Fibroblast of lung (primary cell): Measurements from ENCODE around the gene ASXL1. TPM values are rescaled to one million over a fixed set of nuclear protein-coding genes. Genes with fewer than 3 reads are reported as not detected.
"Not testable (repeated sequence)": the region's sequence is repeated elsewhere in the genome, so short reads cannot be mapped to it uniquely, and the experiment has no call there.

Experiments used
- DNase-seq, 2 donors: peaks; one replicate each; pipeline versions ENCODE4 v3.0.0 to v3.0.0-alpha.2; 2010; ENCODE audit warnings: low read depth in 2 of 2
- H2AFZ ChIP-seq: 2 replicates; pipeline ENCODE4 v1.5.1; 2012; ENCODE audit warnings: low read length, control low read depth, inconsistent platforms
- H3K27ac ChIP-seq: 2 replicates; pipeline ENCODE4 v1.5.1; 2011; ENCODE audit warnings: low read length, control low read depth; ENCODE audit not compliant: insufficient read depth
- H3K27me3 ChIP-seq: 2 replicates; pipeline ENCODE4 v1.5.1; 2011; ENCODE audit warnings: mild to moderate bottlenecking, low read length; ENCODE audit not compliant: control insufficient read depth, insufficient read depth
- H3K36me3 ChIP-seq: 2 replicates; pipeline ENCODE4 v1.5.1; 2011; ENCODE audit warnings: low read length; ENCODE audit not compliant: control insufficient read depth, insufficient read depth
- H3K4me1 ChIP-seq: 2 replicates; pipeline ENCODE4 v1.5.1; 2011; ENCODE audit warnings: low read length; ENCODE audit not compliant: control insufficient read depth, insufficient read depth; ENCODE audit errors: extremely low read depth
- H3K4me2 ChIP-seq: 2 replicates; pipeline ENCODE4 v1.5.1; 2011; ENCODE audit warnings: low read length, control low read depth; ENCODE audit not compliant: insufficient read depth; ENCODE audit errors: extremely low read depth
- H3K4me3 ChIP-seq, 4 experiments: fragments of 200-600 bp in 1 of 4; sonication (generic) in 1 of 4; replicated peaks in 1 of 4; 2 replicates each; pipeline ENCODE4 v1.5.1; 2011 to 2016; ENCODE audit warnings: low read length in 4 of 4, low read depth in 3 of 4, mild to moderate bottlenecking in 3 of 4, control low read depth in 2 of 4, inconsistent platforms in 1 of 4, mixed read lengths in 1 of 4; ENCODE audit not compliant: insufficient read depth in 1 of 4; ENCODE audit errors: control extremely low read depth in 1 of 4
- H3K79me2 ChIP-seq: 2 replicates; pipeline ENCODE4 v1.5.1; 2012; ENCODE audit warnings: mild to moderate bottlenecking, low read length, inconsistent platforms; ENCODE audit not compliant: control insufficient read depth, insufficient read depth
- H3K9ac ChIP-seq: 2 replicates; pipeline ENCODE4 v1.5.1; 2011; ENCODE audit warnings: mild to moderate bottlenecking, low read length, control low read depth; ENCODE audit not compliant: insufficient read depth
- H3K9me3 ChIP-seq: 2 replicates; pipeline ENCODE4 v1.5.1; 2012; ENCODE audit warnings: low read depth, low read length; ENCODE audit not compliant: control insufficient read depth, insufficient read depth
- H4K20me1 ChIP-seq: 2 replicates; pipeline ENCODE4 v1.5.1; 2011; ENCODE audit warnings: low read length; ENCODE audit not compliant: control insufficient read depth, insufficient read depth; ENCODE audit errors: extremely low read depth
- CTCF ChIP-seq, 2 donors: IDR thresholded peaks in 1 of 2; conservative IDR thresholded peaks in 1 of 2; 1 replicate in 1 of 2; 2 replicates in 1 of 2; pipeline ENCODE4 v1.5.1; 2011 to 2012; ENCODE audit warnings: low read length in 2 of 2, control low read depth in 1 of 2, inconsistent platforms in 1 of 2, low read depth in 1 of 2, mild to moderate bottlenecking in 1 of 2
- EZH2 ChIP-seq: IDR thresholded peaks from 2 replicates; pipeline ENCODE4 v1.5.1; 2012; ENCODE audit warnings: low read length, control low read depth, mild to moderate bottlenecking; ENCODE audit errors: missing control alignments
- polyA plus RNA-seq, 2 donors: library from polyadenylated mRNA; depleted of rRNA in 1 of 2; stranded (reverse) in 1 of 2; unstranded in 1 of 2; fragments of >200 nt; gene quantifications; 2 replicates each; pipeline ENCODE4 v1.2.1, GENCODE V29; 2011 to 2012; ENCODE audit warnings: missing spikeins in 1 of 2
- total RNA-seq: library from RNA; depleted of rRNA; stranded (reverse); fragments of >200 nt; gene quantifications from 2 replicates; pipeline ENCODE4 v1.2.1, GENCODE V29; 2014

Gene ASXL1
- total and polyA plus RNA-seq, 2 donors (not counting 1 experiment from before 2014, with no cell fraction given), result 38.0 to 41.1 TPM

DNA sequence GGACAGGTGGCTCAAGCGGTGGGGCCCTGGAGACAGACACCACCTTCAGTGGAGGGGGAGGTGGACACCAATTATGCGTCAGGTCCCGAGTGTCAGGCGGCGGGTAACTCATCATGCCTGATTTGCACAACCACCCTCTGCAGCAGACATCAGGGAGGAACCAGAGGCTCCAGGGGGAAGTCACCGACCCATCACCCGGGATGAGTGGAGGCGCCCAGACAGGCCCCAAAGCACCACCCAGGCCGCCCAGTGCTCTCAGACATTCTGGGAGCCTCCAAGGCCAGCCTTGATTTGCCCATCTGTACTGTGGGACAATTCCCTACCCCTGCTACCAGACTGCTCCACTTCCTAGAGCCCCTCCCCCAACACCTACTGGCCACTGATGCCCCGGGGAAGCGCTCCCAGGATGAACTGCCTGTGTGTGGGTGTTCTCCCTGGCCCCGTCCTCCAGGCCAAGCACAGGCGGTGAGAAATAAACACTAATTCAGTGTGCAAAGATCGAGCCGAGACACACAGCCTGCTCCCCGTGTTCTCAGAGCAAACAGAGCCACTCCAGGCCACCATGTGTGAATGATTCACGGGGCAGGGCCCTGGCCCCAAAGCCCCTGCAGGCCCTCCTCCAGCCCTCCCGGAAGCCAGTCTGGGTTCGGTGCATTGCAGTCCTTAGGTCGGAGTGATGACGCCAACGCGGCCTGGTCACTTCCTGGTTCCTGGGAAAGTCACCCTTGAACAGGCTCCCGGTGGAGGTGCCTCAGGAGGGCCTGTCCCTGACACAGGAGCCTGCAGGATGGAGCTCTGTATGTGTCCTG lies 107.2 kb downstream of the ASXL1 start:
- H2AFZ ChIP-seq, result no peak overlapping the region
- H3K79me2 ChIP-seq, result no peaks in the 10 kb centered on the region
- peaks cover 1% of the 10 kb centered on the region for H3K36me3 ChIP-seq
- H3K9ac ChIP-seq, result no peak overlapping the region
- H3K9me3 ChIP-seq, result no peaks in the 10 kb centered on the region
- peak; percentile 86 to 87 for DNase-seq
- no peaks in the 10 kb centered on the region for H3K27me3 ChIP-seq
- no peak overlapping the region for H3K4me2 ChIP-seq
- H3K4me1 ChIP-seq, result peaks cover 11% of the 10 kb centered on the region
- no peaks in the 10 kb centered on the region for H4K20me1 ChIP-seq
- TF ChIP-seq CTCF (conservative IDR thresholded peaks at IDR 0.05 in 1 of 2, IDR thresholded peaks at IDR 0.05 in 1 of 2; ENCODE audit: low read depth in 1 of 2, low read length in 2 of 2) (no peak), EZH2 (no peak)
- peak overlapping the region; percentile 64 for H3K27ac ChIP-seq
- no peak overlapping the region for H3K4me3 ChIP-seq

DNA sequence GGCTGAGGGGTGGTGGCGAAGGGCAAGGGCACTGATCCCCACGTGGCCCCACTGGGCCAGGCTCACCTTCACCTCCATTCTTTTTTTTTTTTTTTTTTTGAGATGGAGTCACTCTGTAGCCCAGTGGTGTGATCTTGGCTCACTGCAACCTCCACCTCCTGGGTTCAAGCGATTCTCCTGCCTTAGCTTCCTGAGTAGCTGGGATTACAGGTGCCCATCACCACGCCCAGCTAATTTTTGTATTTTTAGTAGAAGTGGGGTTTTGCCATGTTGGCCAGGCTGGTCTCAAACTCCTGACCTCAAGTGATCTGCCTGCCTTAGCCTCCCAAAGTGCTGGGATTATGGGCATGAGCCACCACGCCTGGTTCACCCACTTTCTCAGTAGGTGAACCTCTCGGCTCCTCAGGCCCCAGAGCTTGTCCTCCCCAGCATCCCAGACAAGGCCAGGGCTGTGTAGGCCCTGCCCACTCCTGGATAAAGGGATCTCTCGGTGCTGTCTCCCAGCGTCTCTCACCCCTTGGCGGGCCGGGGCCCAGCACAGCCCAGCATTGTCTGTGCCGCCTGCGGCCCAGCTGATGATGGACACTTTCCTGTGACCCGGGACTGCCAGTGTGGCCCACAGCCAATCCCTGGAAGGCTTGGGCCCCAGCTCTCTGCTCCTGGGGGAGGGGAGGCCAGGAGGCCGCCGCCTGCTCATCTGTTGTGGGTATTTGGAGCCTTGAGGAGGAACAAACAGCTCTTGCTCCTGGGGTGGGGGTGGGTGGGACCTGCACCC lies 108.0 kb downstream of the ASXL1 start:
- H3K9me3 ChIP-seq, H2AFZ ChIP-seq, H3K4me2 ChIP-seq, DNase-seq, H3K27me3 ChIP-seq, H3K79me2 ChIP-seq, H4K20me1 ChIP-seq, H3K36me3 ChIP-seq, H3K9ac ChIP-seq, H3K4me3 ChIP-seq: not testable (repeated sequence)
- H3K27ac ChIP-seq, result peak overlapping the region; percentile 64
- peaks cover 11% of the 10 kb centered on the region for H3K4me1 ChIP-seq

GRCh38 chr20:32466739-32467505 lies 108.8 kb downstream of the ASXL1 start:
- Histone ChIP-seq H3K4me1 (peaks cover 11% of the 10 kb centered on the region), H3K9me3 (no peaks in the 10 kb centered on the region), H3K4me2 (no peak overlapping the region), H3K9ac (no peak overlapping the region), H3K36me3 (peaks cover 1% of the 10 kb centered on the region), H2AFZ (no peak overlapping the region), H3K27ac (no peak overlapping the region), H3K27me3 (no peaks in the 10 kb centered on the region), H3K4me3 (no peak overlapping the region), H3K79me2 (no peaks in the 10 kb centered on the region), H4K20me1 (no peaks in the 10 kb centered on the region)
- TF ChIP-seq CTCF (conservative IDR thresholded peaks at IDR 0.05 in 1 of 2, IDR thresholded peaks at IDR 0.05 in 1 of 2; ENCODE audit: low read depth in 1 of 2, low read length in 2 of 2) (no peak), EZH2 (no peak)
- DNase-seq, result no peak
